ENCODE results near the gene PLD5. TPM values are rescaled to one million over a fixed set of nuclear protein-coding genes. Genes with fewer than 3 reads are reported as not detected.

Gene PLD5
- total and polyA plus RNA-seq, 2 of the 13 experiments (the other 11 are each of a cell fraction or from before 2014, with no cell fraction given): not detected

DNA sequence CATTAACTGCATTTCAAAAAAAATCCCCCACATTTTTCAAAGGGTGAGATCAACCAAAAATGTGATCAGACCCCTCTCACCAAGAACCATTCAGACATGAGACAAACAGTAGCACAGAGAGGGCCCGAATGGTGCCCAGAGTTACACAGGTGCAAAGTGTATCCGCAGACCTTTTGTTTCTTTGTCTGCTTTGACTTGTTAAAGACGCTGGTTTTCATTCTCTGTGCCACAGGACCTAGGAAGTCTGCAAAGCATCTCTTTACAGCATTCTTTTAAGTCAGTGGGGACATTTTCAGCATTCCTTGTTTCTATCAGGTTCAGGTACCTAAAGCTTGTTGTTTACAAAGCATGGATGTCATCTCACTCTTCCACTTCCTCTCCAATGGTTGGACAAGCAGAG is 438.4 kb downstream of the PLD5 start:
- no peak for TF ChIP-seq IRF2 (CRISPR knock-in tag; IDR thresholded peaks at IDR 0.05)
- FAIRE-seq (no peak), ATAC-seq (no peak), DNase-seq (ENCODE audit: low spot score) (no peak)
- no peaks in the 10 kb centered on the region for H3K36me3 ChIP-seq (replicated peaks in 1 of 2; ENCODE audit: control insufficient read depth in 1 of 2, insufficient read depth in 2 of 2, low read length in 2 of 2)
- H3K4me3 ChIP-seq (replicated peaks in 1 of 3; ENCODE audit: insufficient read depth in 1 of 3, low read depth in 2 of 3, low read length in 3 of 3): no peak overlapping the region
- H3K27me3 ChIP-seq (ENCODE audit: control insufficient read depth in 1 of 2, insufficient read depth in 2 of 2, low read length in 2 of 2): peaks cover 0 to 4% of the 10 kb centered on the region in 2 experiments; a peak in 2 of 5 replicates
- in situ Hi-C loops (cut with HindIII; ENCODE audit: extremely low pct_ligation_motif_present, low pct_unique_long_range_greater_than_20kb): no loop called here
- no peak overlapping the region for H2AFZ ChIP-seq (ENCODE audit: low read length)
- H3K9ac ChIP-seq (ENCODE audit: insufficient read depth, low read depth, low read length): no peak overlapping the region
- intact Hi-C loops (cut with micrococcal nuclease; ENCODE audit: unreplicated experiment): no loop called here
- BruUV-seq (replicated peaks): no TSS peak
- no peak overlapping the region for H3K4me2 ChIP-seq (ENCODE audit: low read depth, low read length)
- no peaks in the 10 kb centered on the region for H3K4me1 ChIP-seq (ENCODE audit: insufficient read depth, low read length)
- no peaks in the 10 kb centered on the region for H3K79me2 ChIP-seq (ENCODE audit: insufficient read depth, low read length)
- H3K27ac ChIP-seq (ENCODE audit: extremely low read length, insufficient read depth, low read length): no peak overlapping the region
- ChIA-PET CTCF (ENCODE audit: low intra/inter-chr PET ratio, low total read pairs) (no interaction called here), POLR2A (no interaction called here)
- 0% methylated on average over 3 of the region's 3 CpGs for WGBS (ENCODE audit: low lambda C conversion rate)
- H3K9me3 ChIP-seq (ENCODE audit: low read length): no peaks in the 10 kb centered on the region
- no peaks in the 10 kb centered on the region for H4K20me1 ChIP-seq (ENCODE audit: insufficient read depth, low read length)

DNA sequence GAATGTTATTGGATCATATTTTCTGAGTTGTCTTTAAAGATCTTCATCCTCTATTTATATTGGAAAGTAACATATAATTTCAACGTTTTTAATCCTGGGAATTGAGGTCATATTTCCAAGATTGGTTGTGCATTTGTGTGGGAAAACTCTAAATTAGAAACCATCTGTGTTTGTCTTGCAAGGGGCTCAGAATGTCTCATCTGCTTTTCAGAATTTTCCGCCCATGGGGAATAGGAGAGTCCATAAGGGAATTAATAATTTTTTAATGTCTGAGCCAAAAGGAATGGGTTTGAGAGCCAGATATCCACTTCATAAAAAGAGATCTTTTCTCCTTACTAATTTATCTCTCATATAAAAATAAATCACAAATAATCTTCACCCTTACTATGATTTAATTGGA is 440.8 kb downstream of the PLD5 start:
- Histone ChIP-seq H3K4me1 (ENCODE audit: insufficient read depth, low read length) (no peaks in the 10 kb centered on the region), H3K9me3 (ENCODE audit: low read length) (no peaks in the 10 kb centered on the region), H3K4me2 (ENCODE audit: low read depth, low read length) (no peak overlapping the region), H3K79me2 (ENCODE audit: insufficient read depth, low read length) (no peaks in the 10 kb centered on the region), H3K4me3 (replicated peaks in 1 of 3; ENCODE audit: insufficient read depth in 1 of 3, low read depth in 2 of 3, low read length in 3 of 3) (no peak overlapping the region), H3K36me3 (replicated peaks in 1 of 2; ENCODE audit: control insufficient read depth in 1 of 2, insufficient read depth in 2 of 2, low read length in 2 of 2) (no peaks in the 10 kb centered on the region), H3K27me3 (ENCODE audit: control insufficient read depth in 1 of 2, insufficient read depth in 2 of 2, low read length in 2 of 2) (no peaks in the 10 kb centered on the region; a peak in 1 of 5 replicates), H4K20me1 (ENCODE audit: insufficient read depth, low read length) (no peaks in the 10 kb centered on the region), H3K27ac (ENCODE audit: extremely low read length, insufficient read depth, low read length) (no peak overlapping the region), H2AFZ (ENCODE audit: low read length) (no peak overlapping the region), H3K9ac (ENCODE audit: insufficient read depth, low read depth, low read length) (no peak overlapping the region)
- BruUV-seq (replicated peaks): no TSS peak
- in situ Hi-C loops (cut with HindIII; ENCODE audit: extremely low pct_ligation_motif_present, low pct_unique_long_range_greater_than_20kb): no loop called here
- no peak for ATAC-seq
- CTCF ChIA-PET (ENCODE audit: low intra/inter-chr PET ratio, low total read pairs): no interaction called here
- intact Hi-C loops (cut with micrococcal nuclease; ENCODE audit: unreplicated experiment): no loop called here
- 24% methylated on average over 2 of the region's 2 CpGs for WGBS (ENCODE audit: low lambda C conversion rate)
- POLR2A ChIA-PET: no interaction called here
- TF ChIP-seq ZNF766 (CRISPR knock-in tag; IDR thresholded peaks at IDR 0.05; ENCODE audit: borderline replicate concordance) (no peak), SMAD3 (CRISPR knock-in tag; IDR thresholded peaks at IDR 0.05) (no peak), RBFOX2 (IDR thresholded peaks at IDR 0.05; ENCODE audit: low read depth, low read length) (no peak)
- no peak for DNase-seq (ENCODE audit: low spot score)
- no peak for FAIRE-seq
